ENCODE data around the gene HDAC4.

Gene HDAC4

GRCh38 chr2:239159476-239159911 is 241.3 kb downstream of the HDAC4 start:
- no peak for FAIRE-seq

DNA sequence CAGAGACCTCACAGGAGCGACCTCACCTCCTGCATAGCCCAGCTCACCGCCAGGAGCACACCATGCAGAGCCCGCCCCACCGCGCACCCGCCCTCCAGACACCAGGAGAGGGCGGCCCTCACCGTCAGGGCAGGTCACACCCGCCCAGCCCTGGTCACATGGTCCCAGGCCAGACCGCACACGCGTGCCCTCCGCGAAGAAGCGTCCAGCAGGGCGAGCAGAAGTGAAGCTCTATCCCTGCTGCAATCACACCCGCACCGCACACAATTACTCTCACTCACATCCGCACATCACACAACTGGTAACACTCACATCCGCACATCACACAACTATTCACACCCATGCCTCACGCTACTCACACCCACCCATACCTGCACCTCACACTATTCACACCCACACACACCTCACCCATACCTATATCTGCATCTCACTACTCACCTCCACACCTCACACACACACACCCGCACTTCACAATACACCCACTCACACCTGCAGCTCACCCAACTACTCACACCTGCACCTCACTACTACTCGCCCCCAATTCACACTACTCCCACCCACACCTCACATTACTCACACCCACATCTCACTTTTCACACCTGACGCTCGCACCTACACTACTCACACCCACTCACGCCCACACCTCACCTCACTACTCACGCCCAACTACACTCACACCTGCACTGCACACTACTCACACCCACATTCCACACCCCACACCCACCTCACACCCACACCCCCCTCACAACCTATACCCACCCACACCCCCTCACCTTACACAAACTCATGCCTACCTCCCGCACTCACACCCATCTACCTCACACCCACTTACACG is 242.0 kb downstream of the HDAC4 start:
- no peak for FAIRE-seq

DNA sequence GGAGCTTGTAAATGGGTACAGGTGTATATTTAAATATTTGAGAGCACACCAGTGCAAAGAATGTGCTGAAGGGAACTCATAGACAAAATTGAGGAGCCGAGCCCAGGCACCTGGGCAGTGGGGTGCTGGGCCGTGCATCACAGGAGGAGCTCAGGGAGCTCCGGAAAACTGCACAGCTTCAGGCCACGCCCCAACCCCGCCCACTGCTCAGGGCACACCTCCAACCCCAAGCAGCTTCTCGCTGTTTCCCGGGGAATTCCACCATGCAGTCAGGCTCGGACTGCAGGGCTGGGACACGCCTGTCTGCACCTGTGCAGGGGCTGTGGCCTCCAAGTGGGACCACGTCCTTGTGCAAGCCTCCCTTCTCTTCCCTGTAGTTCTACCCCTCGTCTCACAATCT is 243.0 kb downstream of the HDAC4 start:
- FAIRE-seq: no peak

GRCh38 chr2:239157269-239157668 is 243.6 kb downstream of the HDAC4 start:
- no peak for FAIRE-seq

DNA sequence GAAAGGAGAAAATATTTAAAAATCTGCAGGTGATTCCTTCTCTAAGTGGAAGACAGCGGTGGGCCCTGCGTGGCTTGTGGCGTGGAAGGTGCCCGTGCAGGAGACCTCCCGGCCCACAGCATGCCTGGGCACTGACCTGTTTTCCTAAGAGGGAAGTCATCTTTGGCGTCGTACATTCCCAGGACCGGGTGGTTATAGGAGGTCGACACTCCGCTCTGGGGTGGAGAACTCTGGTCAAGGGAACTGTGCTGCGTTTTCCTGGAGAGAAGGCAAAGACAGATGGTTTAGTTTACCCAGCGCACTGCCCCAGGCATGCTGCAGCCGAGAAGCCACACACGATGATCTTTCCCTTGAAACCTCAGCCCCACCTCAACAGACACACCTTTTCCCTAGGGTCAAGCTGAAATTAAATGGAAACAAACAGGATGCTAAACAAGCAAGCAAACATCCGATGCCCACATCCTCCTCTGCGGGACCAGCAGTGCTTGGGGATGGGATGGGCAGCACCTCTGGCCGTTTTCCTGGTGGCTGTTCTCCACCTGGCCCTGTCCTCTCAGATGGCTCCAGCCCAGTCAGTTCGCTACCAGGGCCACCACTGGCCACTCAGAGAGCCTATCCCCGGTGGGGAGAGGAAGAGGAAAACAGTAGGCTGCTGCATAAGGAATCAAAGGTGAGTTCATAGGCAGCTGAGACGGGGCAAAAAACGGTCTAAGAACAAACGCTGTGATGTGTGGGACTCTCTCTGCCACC is 244.1 kb downstream of the HDAC4 start:
- FAIRE-seq: no peak

GRCh38 chr2:239155806-239156480 is 244.9 kb downstream of the HDAC4 start:
- no peak for FAIRE-seq

DNA sequence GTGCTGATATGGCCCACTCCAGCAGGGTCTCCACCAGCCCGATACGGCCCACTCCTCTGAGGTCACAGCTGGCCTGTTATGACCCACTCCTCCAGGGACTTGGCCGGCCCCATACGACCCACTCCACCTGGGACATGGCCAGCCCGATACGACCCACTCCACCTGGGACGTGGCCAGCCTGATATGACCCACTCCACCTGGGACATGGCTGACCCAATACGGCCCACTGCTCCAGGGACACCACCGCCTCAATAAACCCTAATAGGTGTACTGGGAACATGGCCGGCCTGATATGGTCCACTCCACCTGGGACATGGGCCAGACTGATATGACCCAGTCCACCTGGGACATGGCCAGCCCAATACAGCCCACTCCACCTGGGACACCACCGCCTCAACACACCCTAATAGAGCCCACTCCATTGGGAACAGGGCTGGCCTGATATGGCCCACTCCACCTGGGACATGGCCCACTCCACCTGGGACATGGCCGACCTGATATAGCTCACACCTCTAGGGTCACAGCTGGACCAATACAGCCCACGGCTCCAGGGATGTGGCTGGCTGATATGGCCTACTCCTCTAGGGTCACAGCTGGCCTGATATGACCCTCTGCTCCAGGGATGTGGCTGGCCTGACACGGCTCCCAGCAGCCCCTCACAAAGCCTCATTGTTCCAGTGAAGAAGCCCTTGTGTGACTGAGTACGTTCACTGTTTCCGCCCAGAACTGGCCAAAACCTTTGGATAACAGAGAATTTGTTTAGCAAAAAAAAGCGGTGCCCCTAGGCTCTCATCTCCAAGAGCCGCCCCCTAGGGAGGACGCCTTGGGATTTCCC is 245.6 kb downstream of the HDAC4 start:
- FAIRE-seq: no peak

GRCh38 chr2:239153806-239154591 is 246.8 kb downstream of the HDAC4 start:
- FAIRE-seq: no peak

DNA sequence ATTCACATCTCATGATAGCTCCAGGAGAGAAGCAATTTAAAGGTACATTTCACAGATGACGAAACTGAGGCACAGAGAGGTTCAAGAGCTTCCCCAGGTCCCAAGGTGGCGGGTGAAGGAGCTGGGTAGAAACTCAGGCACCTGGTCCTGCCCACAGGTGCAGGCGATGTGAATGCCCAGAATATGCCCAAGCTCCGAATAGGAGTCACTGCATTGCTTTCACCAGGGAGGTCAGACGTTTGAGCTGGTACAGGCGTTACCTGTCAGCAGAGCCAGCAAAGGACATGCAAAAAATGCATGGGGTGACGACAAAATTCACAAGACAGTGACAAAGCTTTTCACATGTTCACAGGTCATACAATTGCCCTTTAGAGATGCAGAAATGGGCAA is 247.9 kb downstream of the HDAC4 start:
- FAIRE-seq: no peak

GRCh38 chr2:239152239-239152915 is 248.4 kb downstream of the HDAC4 start:
- FAIRE-seq: no peak

DNA sequence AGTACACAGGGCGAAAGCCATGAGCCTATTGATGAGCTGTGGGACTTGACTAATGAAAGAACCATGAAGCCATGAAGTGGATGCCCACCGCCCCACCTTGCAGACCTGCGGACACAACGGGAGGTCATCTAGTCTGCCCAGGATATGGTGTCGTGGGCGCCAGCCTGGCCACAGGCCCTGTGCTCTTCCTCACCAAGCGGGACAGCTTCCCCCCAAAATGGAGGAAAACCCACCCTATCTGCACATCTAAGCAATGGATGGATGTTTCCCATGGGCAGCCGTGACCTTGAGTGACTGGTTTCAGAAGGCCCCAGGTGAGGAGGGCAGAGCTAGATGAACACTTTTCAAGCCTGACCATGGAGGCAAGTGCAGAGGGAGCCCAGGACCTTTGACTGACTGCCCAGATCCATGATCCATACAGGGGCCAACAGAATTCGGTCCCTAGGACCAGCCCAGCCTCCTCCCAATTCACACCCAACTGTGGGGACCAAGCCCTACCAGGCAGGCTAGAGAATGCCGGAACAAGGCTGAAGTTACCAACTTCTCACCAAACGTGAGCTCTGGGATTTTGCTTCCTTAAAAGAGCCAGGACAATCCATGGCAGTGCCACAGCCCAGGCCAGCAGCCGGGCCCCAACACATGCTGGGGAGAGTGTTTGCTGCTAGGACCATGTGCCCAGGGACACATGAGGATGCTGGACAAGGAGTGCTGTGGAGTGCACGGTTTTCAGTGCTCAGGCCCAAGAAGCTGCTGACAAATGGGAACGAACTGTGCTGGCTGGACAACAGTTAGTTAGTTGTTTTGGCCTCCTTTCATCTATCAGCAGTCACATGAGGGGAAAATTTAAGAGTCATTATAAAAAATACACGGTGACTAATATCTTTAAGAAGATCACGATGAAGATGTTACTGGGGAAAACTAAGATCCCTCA is 249.4 kb downstream of the HDAC4 start:
- no peak for FAIRE-seq

GRCh38 chr2:239150125-239151011 is 250.5 kb downstream of the HDAC4 start:
- FAIRE-seq: no peak

DNA sequence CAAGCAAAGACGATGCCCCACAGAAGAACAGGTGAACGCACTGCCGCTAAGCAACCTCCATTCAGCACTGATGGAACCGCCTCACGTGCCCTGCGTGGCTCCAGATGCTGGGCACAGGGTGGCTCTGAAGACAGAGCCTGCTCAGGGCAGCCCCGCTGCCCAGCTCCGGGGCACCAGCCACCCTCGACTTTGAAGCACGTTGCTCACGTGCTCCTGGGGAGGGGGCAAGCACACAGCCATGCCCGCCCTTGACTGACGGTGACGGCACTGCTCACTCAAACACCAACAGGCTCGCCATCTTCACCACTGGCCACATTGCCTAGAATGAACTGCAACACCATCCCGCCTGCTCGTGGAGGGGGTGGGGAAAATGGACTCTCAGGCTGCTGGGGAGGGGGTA is 251.3 kb downstream of the HDAC4 start:
- FAIRE-seq: no peak

DNA sequence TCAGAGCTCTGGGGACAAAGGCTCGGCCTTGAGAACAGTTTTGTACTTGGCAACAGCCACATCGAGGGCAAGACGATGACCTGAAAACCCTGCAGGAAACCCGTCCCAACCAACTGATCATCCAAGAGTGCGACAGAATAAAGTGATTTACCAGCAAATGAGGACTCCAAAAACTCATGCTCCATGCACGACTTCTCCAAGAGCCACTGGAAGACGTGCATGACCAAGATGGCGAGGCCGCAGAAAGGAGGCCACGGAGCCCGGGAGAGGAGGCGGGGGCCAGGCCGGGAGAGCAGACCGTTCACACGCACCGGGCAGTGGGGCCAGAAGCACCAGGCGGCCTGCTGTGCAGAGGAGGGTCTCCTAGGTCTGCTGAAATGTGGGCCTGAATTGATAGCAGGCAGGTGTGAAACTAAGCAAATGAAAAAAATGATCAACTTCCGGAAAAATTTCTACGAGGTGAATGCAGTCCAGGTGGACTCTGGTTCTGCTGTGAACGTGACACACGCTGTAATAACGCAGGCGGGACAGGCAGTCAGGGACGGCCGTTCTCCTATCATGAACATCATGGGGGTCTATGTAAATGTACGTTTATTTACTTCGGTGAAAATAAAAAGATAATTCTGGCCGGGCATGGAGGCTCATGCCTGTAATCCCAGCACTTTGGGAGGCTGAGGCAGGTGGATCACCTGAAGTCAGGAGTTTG is 252.2 kb downstream of the HDAC4 start:
- FAIRE-seq: no peak

GRCh38 chr2:239147376-239147775 is 253.4 kb downstream of the HDAC4 start:
- FAIRE-seq: no peak

- FAIRE-seq: no peak
Measured at GRCh38 chr2:239146741-239147181, 254.1 kb downstream of the HDAC4 start.

DNA sequence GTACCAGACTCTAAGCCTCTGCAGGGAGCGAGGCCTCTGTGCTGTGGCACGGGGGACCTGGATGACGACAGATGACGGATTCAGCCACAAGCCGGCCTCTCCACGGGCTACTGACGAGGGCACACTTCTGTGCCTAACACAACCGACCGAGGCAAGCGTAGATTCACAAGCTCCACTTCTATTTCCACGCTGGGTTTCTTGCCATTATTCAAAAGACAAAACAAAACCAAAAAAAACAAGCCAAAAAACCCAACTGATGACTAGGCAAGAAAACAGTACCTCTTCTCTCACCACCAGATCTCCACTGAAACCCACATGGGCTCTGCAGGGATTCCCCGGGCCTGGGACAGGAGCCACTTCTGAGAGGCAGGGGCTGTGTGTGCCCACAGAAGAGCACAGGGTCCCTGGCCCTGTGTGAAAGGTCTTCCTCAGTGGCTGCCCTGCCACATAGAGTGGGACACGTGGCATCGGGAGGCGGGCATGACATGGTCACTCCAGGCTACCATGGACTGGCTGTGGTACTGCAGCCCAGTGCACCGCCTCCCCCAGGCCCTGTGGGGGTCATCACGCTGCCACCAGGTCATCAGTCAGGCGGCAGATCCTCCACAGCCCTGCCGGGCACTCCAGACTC is 254.7 kb downstream of the HDAC4 start:
- no peak for FAIRE-seq

GRCh38 chr2:239145601-239146000 is 255.2 kb downstream of the HDAC4 start:
- FAIRE-seq: no peak

Data from TTC549 (cell line).